ENCODE data around the gene TAF8.

GRCh38 chr6:42059743-42060142, 9.4 kb downstream of the TAF8 start:
- no peak for TF ChIP-seq POLR2AphosphoS5 (IDR thresholded peaks at IDR 0.05; ENCODE audit: insufficient read depth in 1 of 2, low read depth in 1 of 2)
- no peak for TF ChIP-seq POLR2A (IDR thresholded peaks at IDR 0.05)
- TF ChIP-seq, protein P1, sequence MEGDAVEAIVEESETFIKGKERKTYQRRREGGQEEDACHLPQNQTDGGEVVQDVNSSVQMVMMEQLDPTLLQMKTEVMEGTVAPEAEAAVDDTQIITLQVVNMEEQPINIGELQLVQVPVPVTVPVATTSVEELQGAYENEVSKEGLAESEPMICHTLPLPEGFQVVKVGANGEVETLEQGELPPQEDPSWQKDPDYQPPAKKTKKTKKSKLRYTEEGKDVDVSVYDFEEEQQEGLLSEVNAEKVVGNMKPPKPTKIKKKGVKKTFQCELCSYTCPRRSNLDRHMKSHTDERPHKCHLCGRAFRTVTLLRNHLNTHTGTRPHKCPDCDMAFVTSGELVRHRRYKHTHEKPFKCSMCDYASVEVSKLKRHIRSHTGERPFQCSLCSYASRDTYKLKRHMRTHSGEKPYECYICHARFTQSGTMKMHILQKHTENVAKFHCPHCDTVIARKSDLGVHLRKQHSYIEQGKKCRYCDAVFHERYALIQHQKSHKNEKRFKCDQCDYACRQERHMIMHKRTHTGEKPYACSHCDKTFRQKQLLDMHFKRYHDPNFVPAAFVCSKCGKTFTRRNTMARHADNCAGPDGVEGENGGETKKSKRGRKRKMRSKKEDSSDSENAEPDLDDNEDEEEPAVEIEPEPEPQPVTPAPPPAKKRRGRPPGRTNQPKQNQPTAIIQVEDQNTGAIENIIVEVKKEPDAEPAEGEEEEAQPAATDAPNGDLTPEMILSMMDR (IDR thresholded peaks at IDR 0.05) = no peak
